GM23338 (cell line): ENCODE results near the gene GPBP1L1. TPM values are rescaled to one million over a fixed set of nuclear protein-coding genes. Genes with fewer than 3 reads are reported as not detected.

Source experiments
- ATAC-seq: fragments of 200-7000 bp; cut with Tn5 transposase; 3 replicates; pipeline ENCODE4 v1.9.1; 2020
- DNase-seq: peaks from one replicate; pipeline ENCODE4 v3.0.0-alpha.2; 2015; ENCODE audit warnings: low spot score
- H2AFZ ChIP-seq: fragments of 200-600 bp; sonication (generic); 2 replicates; pipeline ENCODE4 v1.8.0; 2016; ENCODE audit warnings: antibody characterized with exemption, mild to moderate bottlenecking, moderate library complexity
- H3F3A ChIP-seq: fragments of 200-600 bp; sonication (generic); replicated peaks from 2 replicates; pipeline ENCODE4 v1.8.0; 2017; ENCODE audit warnings: antibody characterized with exemption, mixed run types, low read depth
- H3K27ac ChIP-seq: fragments of 200-600 bp; sonication (generic); 2 replicates; pipeline ENCODE4 v1.6.1; 2016; ENCODE audit warnings: low read depth
- H3K27me3 ChIP-seq: fragments of 200-600 bp; sonication (generic); 2 replicates; pipeline ENCODE4 v1.8.0; 2016; ENCODE audit warnings: mild to moderate bottlenecking, mixed run types, moderate library complexity; ENCODE audit not compliant: insufficient read depth
- H3K36me3 ChIP-seq: fragments of 200-600 bp; sonication (generic); 2 replicates; pipeline ENCODE4 v1.8.0; 2016; ENCODE audit warnings: mild to moderate bottlenecking; ENCODE audit not compliant: insufficient read depth
- H3K4me1 ChIP-seq: fragments of 200-600 bp; sonication (generic); 2 replicates; pipeline ENCODE4 v1.8.0; 2016; ENCODE audit warnings: mild to moderate bottlenecking, moderate library complexity; ENCODE audit not compliant: insufficient read depth
- H3K4me2 ChIP-seq: fragments of 200-600 bp; sonication (generic); 2 replicates; pipeline ENCODE4 v1.7.1; 2017; ENCODE audit warnings: mixed run types
- H3K4me3 ChIP-seq: fragments of 200-600 bp; sonication (generic); 2 replicates; pipeline ENCODE4 v1.6.1; 2016; ENCODE audit warnings: mixed run types
- H3K79me2 ChIP-seq: fragments of 200-600 bp; sonication (generic); replicated peaks from 2 replicates; pipeline ENCODE4 v1.8.0; 2017; ENCODE audit warnings: mild to moderate bottlenecking; ENCODE audit not compliant: insufficient read depth
- H3K9me2 ChIP-seq: fragments of 200-600 bp; sonication (generic); 2 replicates; pipeline ENCODE4 v1.8.0; 2017; ENCODE audit not compliant: insufficient read depth
- H4K20me1 ChIP-seq: fragments of 200-600 bp; sonication (generic); replicated peaks from 2 replicates; pipeline ENCODE4 v1.8.0; 2017; ENCODE audit warnings: mild to moderate bottlenecking; ENCODE audit not compliant: insufficient read depth
- H3K27ac Mint-ChIP-seq: 2 replicates; pipeline ENCODE4 v1.8.0; 2020; ENCODE audit warnings: inconsistent platforms, mild to moderate bottlenecking, moderate library complexity, mixed read lengths
- H3K27me3 Mint-ChIP-seq: 3 replicates; pipeline ENCODE4 v1.8.0; 2022; ENCODE audit warnings: low read depth, mild to moderate bottlenecking, moderate library complexity, mixed read lengths, inconsistent platforms; ENCODE audit not compliant: insufficient read depth, poor library complexity
- H3K36me3 Mint-ChIP-seq: 3 replicates; pipeline ENCODE4 v1.8.0; 2021; ENCODE audit warnings: low read depth, mild to moderate bottlenecking, inconsistent platforms, moderate library complexity, mixed read lengths
- H3K4me1 Mint-ChIP-seq: 3 replicates; pipeline ENCODE4 v1.8.0; 2020; ENCODE audit warnings: mild to moderate bottlenecking, inconsistent platforms, mixed read lengths
- H3K4me3 Mint-ChIP-seq: 3 replicates; pipeline ENCODE4 v1.8.0; 2021; ENCODE audit warnings: moderate library complexity, mild to moderate bottlenecking, inconsistent platforms, mixed read lengths
- H3K9me3 Mint-ChIP-seq: 3 replicates; pipeline ENCODE4 v1.8.0; 2020; ENCODE audit warnings: moderate library complexity, mild to moderate bottlenecking, inconsistent platforms, mixed read lengths
- CREB1 ChIP-seq: fragments of 250-450 bp; sonication (Bioruptor Pico); IDR thresholded peaks from 2 replicates; pipeline ENCODE4 v1.5.0; 2020; ENCODE audit warnings: low read depth, mild to moderate bottlenecking, moderate library complexity
- EZH2 ChIP-seq: fragments of 200-600 bp; sonication (generic); IDR thresholded peaks from one replicate; pipeline ENCODE4 v1.8.0; 2017; ENCODE audit warnings: antibody characterized with exemption, mild to moderate bottlenecking, low read depth; ENCODE audit not compliant: unreplicated experiment
- ZNF331 ChIP-seq: fragments of 250-450 bp; sonication (Bioruptor Pico); IDR thresholded peaks from 2 replicates; pipeline ENCODE4 v1.5.0; 2020; ENCODE audit warnings: low read depth, mild to moderate bottlenecking, moderate library complexity
- polyA plus RNA-seq: library from polyadenylated mRNA; unstranded; fragments of >200 nt; fragmentation: Nextera tagmentation; extraction: Ambion mirVana; gene quantifications from 2 replicates; pipeline ENCODE4 v1.2.1, GENCODE V29; 2016
- total RNA-seq: library from RNA; depleted of rRNA; stranded (reverse); fragments of >200 nt; shearing (Covaris generic); gene quantifications from 2 replicates; pipeline ENCODE4 v1.2.3, GENCODE V29; 2014
- TF ChIP-seq, protein P1 (sequence below): fragments of 250-450 bp; sonication (Bioruptor Pico); IDR thresholded peaks from 2 replicates; pipeline ENCODE4 v1.5.0; 2020; ENCODE audit warnings: mild to moderate bottlenecking, moderate library complexity
- TF ChIP-seq, protein P2 (sequence below), 2 experiments: fragments of 200-600 bp in 1 of 2; sonication (generic) in 1 of 2; conservative IDR thresholded peaks; 2 replicates each; pipeline versions ENCODE4 v1.5.1 to v1.6.1; 2016 to 2017; ENCODE audit warnings: antibody characterized with exemption in 2 of 2, low read depth in 2 of 2, mild to moderate bottlenecking in 2 of 2, moderate library complexity in 1 of 2
- TF ChIP-seq, protein P3 (sequence below): IDR thresholded peaks from one replicate; pipeline ENCODE4 v1.6.1; 2018; ENCODE audit warnings: antibody characterized with exemption; ENCODE audit not compliant: unreplicated experiment

GPBP1L1 gene
- total and polyA plus RNA-seq, 2 experiments from 2014 or later = 61.7 to 117 TPM

DNA sequence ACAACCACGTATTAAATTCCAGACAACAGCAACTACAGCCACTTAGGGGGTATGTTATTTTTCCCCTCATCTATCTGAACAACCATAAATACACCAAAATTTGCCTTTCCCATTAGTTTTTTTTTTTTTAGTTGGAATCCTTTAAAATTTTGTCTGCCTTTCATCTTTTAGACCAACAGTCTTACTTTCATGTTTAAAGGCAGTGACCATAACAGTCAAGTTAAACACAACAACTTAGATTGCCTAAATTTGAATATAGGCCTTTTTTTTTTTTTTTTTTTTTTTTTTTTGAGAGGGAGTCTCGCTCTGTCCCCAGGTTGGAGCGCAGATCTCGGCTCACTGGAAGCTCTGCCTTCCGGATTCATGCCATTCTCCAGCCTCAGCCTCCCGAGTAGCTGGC is 3.4 kb downstream of the GPBP1L1 start:
- Mint-ChIP-seq H3K27ac (no peak overlapping the region), H3K27me3 (peaks cover 16% of the 10 kb centered on the region), H3K4me3 (peak overlapping the region; percentile 21; the same call in 2 of the 3 replicates), H3K36me3 (no peaks in the 10 kb centered on the region; the same call in 2 of the 3 replicates), H3K9me3 (no peaks in the 10 kb centered on the region), H3K4me1 (peaks cover 54% of the 10 kb centered on the region)
- peak overlapping the region; percentile 52; the same call in 1 of the 2 replicates for H3K4me2 ChIP-seq
- H3F3A ChIP-seq = no peaks in the 10 kb centered on the region
- no peak for DNase-seq
- no peak for ATAC-seq
- H3K36me3 ChIP-seq = no peaks in the 10 kb centered on the region
- TF ChIP-seq, protein P1, sequence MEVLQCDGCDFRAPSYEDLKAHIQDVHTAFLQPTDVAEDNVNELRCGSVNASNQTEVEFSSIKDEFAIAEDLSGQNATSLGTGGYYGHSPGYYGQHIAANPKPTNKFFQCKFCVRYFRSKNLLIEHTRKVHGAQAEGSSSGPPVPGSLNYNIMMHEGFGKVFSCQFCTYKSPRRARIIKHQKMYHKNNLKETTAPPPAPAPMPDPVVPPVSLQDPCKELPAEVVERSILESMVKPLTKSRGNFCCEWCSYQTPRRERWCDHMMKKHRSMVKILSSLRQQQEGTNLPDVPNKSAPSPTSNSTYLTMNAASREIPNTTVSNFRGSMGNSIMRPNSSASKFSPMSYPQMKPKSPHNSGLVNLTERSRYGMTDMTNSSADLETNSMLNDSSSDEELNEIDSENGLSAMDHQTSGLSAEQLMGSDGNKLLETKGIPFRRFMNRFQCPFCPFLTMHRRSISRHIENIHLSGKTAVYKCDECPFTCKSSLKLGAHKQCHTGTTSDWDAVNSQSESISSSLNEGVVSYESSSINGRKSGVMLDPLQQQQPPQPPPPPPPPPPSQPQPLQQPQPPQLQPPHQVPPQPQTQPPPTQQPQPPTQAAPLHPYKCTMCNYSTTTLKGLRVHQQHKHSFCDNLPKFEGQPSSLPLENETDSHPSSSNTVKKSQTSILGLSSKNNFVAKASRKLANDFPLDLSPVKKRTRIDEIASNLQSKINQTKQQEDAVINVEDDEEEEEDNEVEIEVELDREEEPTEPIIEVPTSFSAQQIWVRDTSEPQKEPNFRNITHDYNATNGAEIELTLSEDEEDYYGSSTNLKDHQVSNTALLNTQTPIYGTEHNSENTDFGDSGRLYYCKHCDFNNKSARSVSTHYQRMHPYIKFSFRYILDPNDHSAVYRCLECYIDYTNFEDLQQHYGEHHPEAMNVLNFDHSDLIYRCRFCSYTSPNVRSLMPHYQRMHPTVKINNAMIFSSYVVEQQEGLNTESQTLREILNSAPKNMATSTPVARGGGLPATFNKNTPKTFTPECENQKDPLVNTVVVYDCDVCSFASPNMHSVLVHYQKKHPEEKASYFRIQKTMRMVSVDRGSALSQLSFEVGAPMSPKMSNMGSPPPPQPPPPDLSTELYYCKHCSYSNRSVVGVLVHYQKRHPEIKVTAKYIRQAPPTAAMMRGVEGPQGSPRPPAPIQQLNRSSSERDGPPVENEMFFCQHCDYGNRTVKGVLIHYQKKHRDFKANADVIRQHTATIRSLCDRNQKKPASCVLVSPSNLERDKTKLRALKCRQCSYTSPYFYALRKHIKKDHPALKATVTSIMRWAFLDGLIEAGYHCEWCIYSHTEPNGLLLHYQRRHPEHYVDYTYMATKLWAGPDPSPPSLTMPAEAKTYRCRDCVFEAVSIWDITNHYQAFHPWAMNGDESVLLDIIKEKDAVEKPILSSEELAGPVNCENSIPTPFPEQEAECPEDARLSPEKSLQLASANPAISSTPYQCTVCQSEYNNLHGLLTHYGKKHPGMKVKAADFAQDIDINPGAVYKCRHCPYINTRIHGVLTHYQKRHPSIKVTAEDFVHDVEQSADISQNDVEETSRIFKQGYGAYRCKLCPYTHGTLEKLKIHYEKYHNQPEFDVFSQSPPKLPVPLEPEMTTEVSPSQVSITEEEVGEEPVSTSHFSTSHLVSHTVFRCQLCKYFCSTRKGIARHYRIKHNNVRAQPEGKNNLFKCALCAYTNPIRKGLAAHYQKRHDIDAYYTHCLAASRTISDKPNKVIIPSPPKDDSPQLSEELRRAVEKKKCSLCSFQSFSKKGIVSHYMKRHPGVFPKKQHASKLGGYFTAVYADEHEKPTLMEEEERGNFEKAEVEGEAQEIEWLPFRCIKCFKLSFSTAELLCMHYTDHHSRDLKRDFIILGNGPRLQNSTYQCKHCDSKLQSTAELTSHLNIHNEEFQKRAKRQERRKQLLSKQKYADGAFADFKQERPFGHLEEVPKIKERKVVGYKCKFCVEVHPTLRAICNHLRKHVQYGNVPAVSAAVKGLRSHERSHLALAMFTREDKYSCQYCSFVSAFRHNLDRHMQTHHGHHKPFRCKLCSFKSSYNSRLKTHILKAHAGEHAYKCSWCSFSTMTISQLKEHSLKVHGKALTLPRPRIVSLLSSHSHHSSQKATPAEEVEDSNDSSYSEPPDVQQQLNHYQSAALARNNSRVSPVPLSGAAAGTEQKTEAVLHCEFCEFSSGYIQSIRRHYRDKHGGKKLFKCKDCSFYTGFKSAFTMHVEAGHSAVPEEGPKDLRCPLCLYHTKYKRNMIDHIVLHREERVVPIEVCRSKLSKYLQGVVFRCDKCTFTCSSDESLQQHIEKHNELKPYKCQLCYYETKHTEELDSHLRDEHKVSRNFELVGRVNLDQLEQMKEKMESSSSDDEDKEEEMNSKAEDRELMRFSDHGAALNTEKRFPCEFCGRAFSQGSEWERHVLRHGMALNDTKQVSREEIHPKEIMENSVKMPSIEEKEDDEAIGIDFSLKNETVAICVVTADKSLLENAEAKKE (CRISPR knock-in tag) = no peak
- no peak for TF ChIP-seq EZH2
- TF ChIP-seq CREB1 (CRISPR knock-in tag) = no peak
- TF ChIP-seq, protein P2, sequence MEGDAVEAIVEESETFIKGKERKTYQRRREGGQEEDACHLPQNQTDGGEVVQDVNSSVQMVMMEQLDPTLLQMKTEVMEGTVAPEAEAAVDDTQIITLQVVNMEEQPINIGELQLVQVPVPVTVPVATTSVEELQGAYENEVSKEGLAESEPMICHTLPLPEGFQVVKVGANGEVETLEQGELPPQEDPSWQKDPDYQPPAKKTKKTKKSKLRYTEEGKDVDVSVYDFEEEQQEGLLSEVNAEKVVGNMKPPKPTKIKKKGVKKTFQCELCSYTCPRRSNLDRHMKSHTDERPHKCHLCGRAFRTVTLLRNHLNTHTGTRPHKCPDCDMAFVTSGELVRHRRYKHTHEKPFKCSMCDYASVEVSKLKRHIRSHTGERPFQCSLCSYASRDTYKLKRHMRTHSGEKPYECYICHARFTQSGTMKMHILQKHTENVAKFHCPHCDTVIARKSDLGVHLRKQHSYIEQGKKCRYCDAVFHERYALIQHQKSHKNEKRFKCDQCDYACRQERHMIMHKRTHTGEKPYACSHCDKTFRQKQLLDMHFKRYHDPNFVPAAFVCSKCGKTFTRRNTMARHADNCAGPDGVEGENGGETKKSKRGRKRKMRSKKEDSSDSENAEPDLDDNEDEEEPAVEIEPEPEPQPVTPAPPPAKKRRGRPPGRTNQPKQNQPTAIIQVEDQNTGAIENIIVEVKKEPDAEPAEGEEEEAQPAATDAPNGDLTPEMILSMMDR (conservative IDR thresholded peaks at IDR 0.05; ENCODE audit: low read depth in 2 of 2) = no peak
- TF ChIP-seq, protein P3, sequence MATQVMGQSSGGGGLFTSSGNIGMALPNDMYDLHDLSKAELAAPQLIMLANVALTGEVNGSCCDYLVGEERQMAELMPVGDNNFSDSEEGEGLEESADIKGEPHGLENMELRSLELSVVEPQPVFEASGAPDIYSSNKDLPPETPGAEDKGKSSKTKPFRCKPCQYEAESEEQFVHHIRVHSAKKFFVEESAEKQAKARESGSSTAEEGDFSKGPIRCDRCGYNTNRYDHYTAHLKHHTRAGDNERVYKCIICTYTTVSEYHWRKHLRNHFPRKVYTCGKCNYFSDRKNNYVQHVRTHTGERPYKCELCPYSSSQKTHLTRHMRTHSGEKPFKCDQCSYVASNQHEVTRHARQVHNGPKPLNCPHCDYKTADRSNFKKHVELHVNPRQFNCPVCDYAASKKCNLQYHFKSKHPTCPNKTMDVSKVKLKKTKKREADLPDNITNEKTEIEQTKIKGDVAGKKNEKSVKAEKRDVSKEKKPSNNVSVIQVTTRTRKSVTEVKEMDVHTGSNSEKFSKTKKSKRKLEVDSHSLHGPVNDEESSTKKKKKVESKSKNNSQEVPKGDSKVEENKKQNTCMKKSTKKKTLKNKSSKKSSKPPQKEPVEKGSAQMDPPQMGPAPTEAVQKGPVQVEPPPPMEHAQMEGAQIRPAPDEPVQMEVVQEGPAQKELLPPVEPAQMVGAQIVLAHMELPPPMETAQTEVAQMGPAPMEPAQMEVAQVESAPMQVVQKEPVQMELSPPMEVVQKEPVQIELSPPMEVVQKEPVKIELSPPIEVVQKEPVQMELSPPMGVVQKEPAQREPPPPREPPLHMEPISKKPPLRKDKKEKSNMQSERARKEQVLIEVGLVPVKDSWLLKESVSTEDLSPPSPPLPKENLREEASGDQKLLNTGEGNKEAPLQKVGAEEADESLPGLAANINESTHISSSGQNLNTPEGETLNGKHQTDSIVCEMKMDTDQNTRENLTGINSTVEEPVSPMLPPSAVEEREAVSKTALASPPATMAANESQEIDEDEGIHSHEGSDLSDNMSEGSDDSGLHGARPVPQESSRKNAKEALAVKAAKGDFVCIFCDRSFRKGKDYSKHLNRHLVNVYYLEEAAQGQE = no peak
- no peak for TF ChIP-seq ZNF331 (CRISPR knock-in tag)
- peaks cover 27% of the 10 kb centered on the region for H4K20me1 ChIP-seq
- H3K9me2 ChIP-seq = no peaks in the 10 kb centered on the region
- peaks cover 83% of the 10 kb centered on the region for H3K79me2 ChIP-seq
- no peak overlapping the region for H2AFZ ChIP-seq
- peaks cover 48% of the 10 kb centered on the region for H3K4me1 ChIP-seq
- H3K4me3 ChIP-seq = peak overlapping the region; percentile 1; the same call in 1 of the 2 replicates
- H3K27me3 ChIP-seq = no peaks in the 10 kb centered on the region
- no peak overlapping the region for H3K27ac ChIP-seq
